ENCODE data around the gene ACSL3.

Gene ACSL3

DNA sequence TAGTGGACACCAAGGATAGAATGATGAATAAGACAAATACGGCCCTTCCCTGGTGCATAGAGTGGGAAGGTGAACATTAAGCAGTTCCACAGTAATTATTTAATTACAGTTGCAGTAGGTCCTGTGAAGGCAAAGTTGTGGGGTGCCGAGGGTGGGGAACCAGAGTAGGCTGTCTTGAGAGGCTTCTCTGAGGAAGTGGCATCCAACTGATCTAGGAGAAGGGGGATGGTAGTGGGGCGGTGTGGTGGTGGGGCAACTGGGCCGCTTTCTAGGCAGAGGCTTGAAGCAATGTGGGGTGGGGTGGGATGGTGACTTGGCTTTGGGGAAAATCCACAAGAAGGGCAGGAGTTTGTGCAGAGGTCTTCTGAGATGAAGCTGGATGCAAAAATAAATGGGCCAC is 11.7 kb downstream of the ACSL3 start:
- TF ChIP-seq, protein P1, sequence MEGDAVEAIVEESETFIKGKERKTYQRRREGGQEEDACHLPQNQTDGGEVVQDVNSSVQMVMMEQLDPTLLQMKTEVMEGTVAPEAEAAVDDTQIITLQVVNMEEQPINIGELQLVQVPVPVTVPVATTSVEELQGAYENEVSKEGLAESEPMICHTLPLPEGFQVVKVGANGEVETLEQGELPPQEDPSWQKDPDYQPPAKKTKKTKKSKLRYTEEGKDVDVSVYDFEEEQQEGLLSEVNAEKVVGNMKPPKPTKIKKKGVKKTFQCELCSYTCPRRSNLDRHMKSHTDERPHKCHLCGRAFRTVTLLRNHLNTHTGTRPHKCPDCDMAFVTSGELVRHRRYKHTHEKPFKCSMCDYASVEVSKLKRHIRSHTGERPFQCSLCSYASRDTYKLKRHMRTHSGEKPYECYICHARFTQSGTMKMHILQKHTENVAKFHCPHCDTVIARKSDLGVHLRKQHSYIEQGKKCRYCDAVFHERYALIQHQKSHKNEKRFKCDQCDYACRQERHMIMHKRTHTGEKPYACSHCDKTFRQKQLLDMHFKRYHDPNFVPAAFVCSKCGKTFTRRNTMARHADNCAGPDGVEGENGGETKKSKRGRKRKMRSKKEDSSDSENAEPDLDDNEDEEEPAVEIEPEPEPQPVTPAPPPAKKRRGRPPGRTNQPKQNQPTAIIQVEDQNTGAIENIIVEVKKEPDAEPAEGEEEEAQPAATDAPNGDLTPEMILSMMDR (IDR thresholded peaks at IDR 0.05; ENCODE audit: low read depth, low read length, missing control alignments): no peak
- DNase-seq (ENCODE audit: extremely low read depth, low read depth): no peak
- H3K4me3 ChIP-seq (replicated peaks; ENCODE audit: low read depth, low read length): no peak overlapping the region

DNA sequence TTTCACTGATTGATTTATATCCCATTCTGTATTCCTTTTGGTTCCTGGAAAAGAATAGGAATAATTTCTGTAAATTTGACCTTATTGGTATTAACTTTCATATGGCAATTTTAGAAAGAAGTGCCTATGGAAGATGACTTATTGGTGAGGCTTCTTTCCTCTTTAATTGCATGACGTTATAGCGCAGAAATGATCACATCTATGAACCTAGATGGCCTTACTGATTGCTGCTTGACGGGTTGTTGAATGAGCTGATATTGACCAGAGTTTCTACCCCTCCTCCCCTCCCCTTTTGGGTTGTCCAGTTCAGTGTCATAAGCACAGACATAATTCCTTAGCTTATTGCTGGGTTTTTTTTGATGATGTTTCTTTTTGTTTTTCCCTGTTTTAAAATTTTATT is 14.6 kb downstream of the ACSL3 start:
- no peak overlapping the region for H3K4me3 ChIP-seq (replicated peaks; ENCODE audit: low read depth, low read length)
- no peak for DNase-seq (ENCODE audit: extremely low read depth, low read depth)
- TF ChIP-seq, protein P1 (IDR thresholded peaks at IDR 0.05; ENCODE audit: low read depth, low read length, missing control alignments): no peak

DNA sequence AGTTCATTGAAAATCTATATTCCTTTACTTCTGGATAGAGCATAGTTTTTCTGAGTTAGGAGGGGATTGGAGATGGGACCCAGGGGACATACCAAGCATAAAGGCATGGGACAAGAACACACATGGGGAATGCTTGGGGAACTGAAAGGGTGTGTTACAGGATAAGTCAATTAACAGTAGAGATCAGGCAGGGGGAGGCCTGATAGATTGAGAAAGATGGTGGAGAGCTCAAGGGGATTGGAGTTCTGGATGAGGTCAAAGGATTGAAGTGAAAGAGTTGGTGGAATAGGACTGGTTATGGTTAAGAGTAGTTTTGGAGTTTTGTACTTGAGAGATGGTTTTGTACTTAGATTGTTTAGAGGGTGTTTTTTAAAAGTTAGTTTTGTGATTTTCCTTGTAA is 16.1 kb downstream of the ACSL3 start:
- DNase-seq (ENCODE audit: extremely low read depth, low read depth): no peak
- no peak overlapping the region for H3K4me3 ChIP-seq (replicated peaks; ENCODE audit: low read depth, low read length)
- TF ChIP-seq, protein P1 (IDR thresholded peaks at IDR 0.05; ENCODE audit: low read depth, low read length, missing control alignments): no peak

DNA sequence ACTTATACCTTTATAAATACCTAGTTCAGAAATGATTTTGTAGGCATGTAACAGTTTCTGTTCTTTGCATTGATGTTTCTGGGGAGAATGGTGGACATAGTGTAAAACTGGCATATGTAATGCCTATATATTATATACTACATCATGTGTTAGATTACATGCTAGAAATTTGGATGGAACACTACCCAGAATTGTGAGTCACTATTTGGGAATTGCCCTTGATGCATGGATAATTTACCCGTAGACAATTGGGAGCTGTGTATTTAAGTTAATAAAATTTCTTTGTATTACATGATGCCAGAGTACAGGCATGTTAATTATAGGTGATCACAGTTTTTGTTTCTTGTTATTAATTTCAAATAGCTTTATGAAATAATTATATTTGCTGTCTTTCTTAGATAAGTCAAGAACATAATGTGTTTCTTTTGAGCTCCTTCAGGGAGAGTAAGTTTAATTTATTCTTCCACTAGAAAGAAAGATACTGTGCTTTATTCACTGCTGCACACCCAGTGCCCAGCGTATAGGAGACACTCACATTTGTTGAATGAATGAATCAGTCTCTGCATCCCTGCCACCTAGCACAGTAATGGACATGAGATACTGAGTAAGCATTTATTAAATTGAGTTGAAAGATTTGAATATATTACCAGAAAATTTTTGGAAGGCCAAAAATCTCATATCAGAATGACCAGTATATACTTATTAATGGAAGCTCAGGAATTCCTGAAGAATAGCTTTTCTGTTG is 16.9 kb downstream of the ACSL3 start:
- DNase-seq (ENCODE audit: extremely low read depth, low read depth): no peak
- TF ChIP-seq, protein P1 (IDR thresholded peaks at IDR 0.05; ENCODE audit: low read depth, low read length, missing control alignments): no peak
- no peak overlapping the region for H3K4me3 ChIP-seq (replicated peaks; ENCODE audit: low read depth, low read length)

DNA sequence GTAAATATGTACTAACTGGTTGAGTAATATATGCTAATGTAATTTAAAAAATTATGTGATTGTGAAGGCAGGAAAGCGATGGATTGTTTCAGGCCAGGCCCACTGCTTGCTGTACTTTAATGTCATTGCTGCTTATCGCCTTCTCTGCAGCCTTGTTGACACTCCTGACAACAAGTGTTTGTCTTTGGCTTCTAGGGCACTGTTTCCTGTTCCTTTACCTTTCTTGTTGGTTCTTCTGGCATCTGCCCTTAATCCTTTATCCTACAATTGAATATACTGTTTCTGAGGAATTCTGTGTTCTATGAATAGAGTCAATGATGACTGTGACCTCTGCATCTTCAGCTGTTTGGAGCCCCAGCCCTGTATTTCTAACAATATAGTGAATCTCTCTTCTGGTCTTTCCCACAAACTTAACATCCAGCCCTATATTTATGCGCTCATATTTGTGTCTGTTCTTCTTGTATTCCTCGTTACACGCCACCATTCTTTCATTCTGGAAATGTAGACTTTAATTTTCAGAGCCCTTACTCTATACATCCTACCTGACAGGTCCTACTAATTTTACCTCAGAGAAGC is 17.6 kb downstream of the ACSL3 start:
- H3K4me3 ChIP-seq (replicated peaks; ENCODE audit: low read depth, low read length): no peak overlapping the region

DNA sequence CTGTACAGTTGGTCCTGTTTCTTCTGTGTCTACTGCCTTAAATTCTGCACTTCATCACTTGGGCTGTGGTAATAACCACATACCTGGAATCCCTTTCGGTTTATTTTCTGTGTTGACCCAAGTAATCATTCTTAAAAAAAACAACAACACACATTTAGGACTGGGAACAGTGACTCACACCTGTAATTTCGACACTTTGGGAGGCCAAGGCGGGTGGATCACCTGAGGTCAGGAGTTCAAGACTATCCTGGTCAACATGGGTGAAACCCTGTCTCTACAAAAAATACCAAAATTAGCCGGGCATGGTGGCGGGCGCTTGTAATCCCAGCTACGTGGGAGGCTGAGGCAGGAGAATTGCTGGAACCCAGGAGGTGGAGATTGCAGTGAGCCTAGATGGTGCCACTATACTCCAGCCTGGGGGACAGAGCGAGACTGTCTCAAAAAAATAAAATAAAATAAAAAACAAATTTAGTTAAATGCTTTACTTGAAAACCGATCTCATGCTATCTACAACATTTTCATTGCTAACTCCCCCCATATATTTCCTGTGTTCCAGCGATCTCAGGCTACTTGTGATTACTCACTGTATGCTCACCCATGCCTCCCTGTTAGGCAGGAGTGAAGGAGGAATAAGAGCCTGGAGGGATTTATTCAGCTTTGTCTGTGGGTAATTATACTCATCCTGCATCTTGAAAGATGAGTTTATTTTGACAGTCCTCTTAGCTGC is 18.2 kb downstream of the ACSL3 start:
- TF ChIP-seq, protein P1 (IDR thresholded peaks at IDR 0.05; ENCODE audit: low read depth, low read length, missing control alignments): no peak
- no peak overlapping the region for H3K4me3 ChIP-seq (replicated peaks; ENCODE audit: low read depth, low read length)
- DNase-seq (ENCODE audit: extremely low read depth, low read depth): no peak

More for the DNA sequence above, 17.6 kb downstream of the ACSL3 start:
- no peak for DNase-seq (ENCODE audit: extremely low read depth, low read depth)
- TF ChIP-seq, protein P1 (IDR thresholded peaks at IDR 0.05; ENCODE audit: low read depth, low read length, missing control alignments): no peak
